ENCODE measurements around the gene AGFG2.

DNA sequence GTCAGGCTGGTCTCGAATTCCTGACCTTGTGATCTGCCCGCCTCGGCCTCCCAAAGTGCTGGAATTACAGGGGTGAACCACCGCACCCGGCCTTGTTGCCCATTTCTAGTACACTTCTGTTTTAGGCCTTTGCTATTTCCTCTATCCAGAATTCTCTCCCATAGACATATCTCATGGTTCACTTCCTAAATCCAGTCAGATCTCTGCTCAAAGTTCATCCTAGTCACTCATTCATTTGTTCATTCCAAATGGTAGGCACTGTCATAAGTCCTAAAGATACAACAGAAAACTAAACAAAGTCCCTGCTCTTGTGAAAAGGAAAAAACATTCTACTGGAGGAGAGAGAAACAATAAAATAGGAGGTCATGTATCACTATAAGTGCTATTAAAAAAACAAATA lies 71.0 kb downstream of the AGFG2 start:
- TF ChIP-seq CTCF (IDR thresholded peaks at IDR 0.05) (no peak), POLR2A (IDR thresholded peaks at IDR 0.05) (no peak)

Data from lower leg skin (tissue), 3 donors.